Type B pancreatic cell (in vitro differentiated cells): ENCODE measurements around the gene ODF2. TPM values are rescaled to one million over a fixed set of nuclear protein-coding genes. Genes with fewer than 3 reads are reported as not detected.
A peak's percentile ranks its signal among the peaks of the same experiment; 100 is the strongest.
"Not testable (repeated sequence)": the region's sequence is repeated elsewhere in the genome, so short reads cannot be mapped to it uniquely, and the experiment has no call there.

Source experiments
- DNase-seq: peaks from one replicate; pipeline ENCODE4 v3.0.0; 2021; ENCODE audit warnings: mixed read lengths; ENCODE audit not compliant: unreplicated experiment; ENCODE audit errors: extremely low spot score
- H3K27ac Mint-ChIP-seq: 2 replicates; pipeline ENCODE4 v1.8.0; 2021; ENCODE audit warnings: mild to moderate bottlenecking, mixed read lengths
- H3K27me3 Mint-ChIP-seq: 2 replicates; pipeline ENCODE4 v1.8.0; 2021; ENCODE audit warnings: mixed read lengths
- H3K36me3 Mint-ChIP-seq: 2 replicates; pipeline ENCODE4 v1.8.0; 2021; ENCODE audit warnings: mixed read lengths
- H3K4me1 Mint-ChIP-seq: one replicate; pipeline ENCODE4 v1.8.0; 2021; ENCODE audit warnings: mixed read lengths; ENCODE audit not compliant: unreplicated experiment
- H3K4me3 Mint-ChIP-seq: 2 replicates; pipeline ENCODE4 v1.8.0; 2021; ENCODE audit warnings: mild to moderate bottlenecking, mixed read lengths
- H3K9me3 Mint-ChIP-seq: 2 replicates; pipeline ENCODE4 v1.8.0; 2021; ENCODE audit warnings: mixed read lengths
- CTCF ChIP-seq: fragments of 200-600 bp; sonication (generic); conservative IDR thresholded peaks from 2 replicates; pipeline ENCODE4 v1.5.0; 2021; ENCODE audit warnings: antibody characterized with exemption, mild to moderate bottlenecking
- total RNA-seq: library from RNA; stranded (reverse); gene quantifications from 2 replicates; pipeline ENCODE4 v1.2.1, GENCODE V29; 2021; ENCODE audit warnings: low replicate concordance

Gene ODF2
- total RNA-seq, 1 donor from 2014 or later = 59.1 TPM

- no peaks in the 10 kb centered on the region for H3K9me3 Mint-ChIP-seq
- H3K4me3 Mint-ChIP-seq = peak overlapping the region; percentile 57
- no peaks in the 10 kb centered on the region for H3K4me1 Mint-ChIP-seq
- no peaks in the 10 kb centered on the region for H3K36me3 Mint-ChIP-seq
- TF ChIP-seq CTCF = no peak
- no peaks in the 10 kb centered on the region for H3K27me3 Mint-ChIP-seq
- no peak for DNase-seq
- peak overlapping the region; percentile 69 for H3K27ac Mint-ChIP-seq
These were observed 33.0 kb upstream of the ODF2 start for GRCh38 chr9:128422783-128423150.

GRCh38 chr9:128423356-128423755 is 32.5 kb upstream of the ODF2 start:
- H3K4me1 Mint-ChIP-seq, H3K9me3 Mint-ChIP-seq, DNase-seq, H3K36me3 Mint-ChIP-seq, H3K27me3 Mint-ChIP-seq: not testable (repeated sequence)
- Mint-ChIP-seq H3K4me3 (peak overlapping the region; percentile 45), H3K27ac (peak overlapping the region; percentile 69)

- Mint-ChIP-seq H3K27ac (no peak overlapping the region), H3K9me3 (no peaks in the 10 kb centered on the region), H3K4me1 (no peaks in the 10 kb centered on the region), H3K27me3 (no peaks in the 10 kb centered on the region), H3K4me3 (no peak overlapping the region), H3K36me3 (no peaks in the 10 kb centered on the region)
- TF ChIP-seq CTCF = no peak
- DNase-seq = no peak
These were observed 31.5 kb upstream of the ODF2 start for GRCh38 chr9:128424268-128424780.

GRCh38 chr9:128428644-128429512 is 26.9 kb upstream of the ODF2 start:
- no peak for DNase-seq
- Mint-ChIP-seq H3K4me3 (no peak overlapping the region), H3K36me3 (no peaks in the 10 kb centered on the region), H3K4me1 (no peaks in the 10 kb centered on the region), H3K9me3 (no peaks in the 10 kb centered on the region), H3K27ac (no peak overlapping the region), H3K27me3 (no peaks in the 10 kb centered on the region)
- no peak for TF ChIP-seq CTCF

- Mint-ChIP-seq H3K9me3 (no peaks in the 10 kb centered on the region), H3K36me3 (no peaks in the 10 kb centered on the region), H3K27me3 (no peaks in the 10 kb centered on the region), H3K4me3 (no peak overlapping the region), H3K27ac (no peak overlapping the region), H3K4me1 (no peaks in the 10 kb centered on the region)
- DNase-seq = no peak
- TF ChIP-seq CTCF = no peak
These were observed 26.2 kb upstream of the ODF2 start for GRCh38 chr9:128429513-128430086.

GRCh38 chr9:128431207-128431606 is 24.6 kb upstream of the ODF2 start:
- Mint-ChIP-seq H3K4me3 (no peak overlapping the region), H3K27me3 (no peaks in the 10 kb centered on the region)
- no peak for DNase-seq

More at GRCh38 chr9:128431207-128431606, 24.6 kb upstream of the ODF2 start:
- Mint-ChIP-seq H3K27ac (no peak overlapping the region), H3K36me3 (no peaks in the 10 kb centered on the region), H3K4me1 (no peaks in the 10 kb centered on the region), H3K9me3 (no peaks in the 10 kb centered on the region)
- TF ChIP-seq CTCF = no peak
